Kidney capillary endothelial cell (primary cell): ENCODE data around the gene TACC2.
"Not testable (repeated sequence)": the region's sequence is repeated elsewhere in the genome, so short reads cannot be mapped to it uniquely, and the experiment has no call there.

Source experiments
- DNase-seq: peaks from one replicate; pipeline ENCODE4 v3.0.0-alpha.2; 2018; ENCODE audit warnings: low spot score

TACC2 gene, protein sequence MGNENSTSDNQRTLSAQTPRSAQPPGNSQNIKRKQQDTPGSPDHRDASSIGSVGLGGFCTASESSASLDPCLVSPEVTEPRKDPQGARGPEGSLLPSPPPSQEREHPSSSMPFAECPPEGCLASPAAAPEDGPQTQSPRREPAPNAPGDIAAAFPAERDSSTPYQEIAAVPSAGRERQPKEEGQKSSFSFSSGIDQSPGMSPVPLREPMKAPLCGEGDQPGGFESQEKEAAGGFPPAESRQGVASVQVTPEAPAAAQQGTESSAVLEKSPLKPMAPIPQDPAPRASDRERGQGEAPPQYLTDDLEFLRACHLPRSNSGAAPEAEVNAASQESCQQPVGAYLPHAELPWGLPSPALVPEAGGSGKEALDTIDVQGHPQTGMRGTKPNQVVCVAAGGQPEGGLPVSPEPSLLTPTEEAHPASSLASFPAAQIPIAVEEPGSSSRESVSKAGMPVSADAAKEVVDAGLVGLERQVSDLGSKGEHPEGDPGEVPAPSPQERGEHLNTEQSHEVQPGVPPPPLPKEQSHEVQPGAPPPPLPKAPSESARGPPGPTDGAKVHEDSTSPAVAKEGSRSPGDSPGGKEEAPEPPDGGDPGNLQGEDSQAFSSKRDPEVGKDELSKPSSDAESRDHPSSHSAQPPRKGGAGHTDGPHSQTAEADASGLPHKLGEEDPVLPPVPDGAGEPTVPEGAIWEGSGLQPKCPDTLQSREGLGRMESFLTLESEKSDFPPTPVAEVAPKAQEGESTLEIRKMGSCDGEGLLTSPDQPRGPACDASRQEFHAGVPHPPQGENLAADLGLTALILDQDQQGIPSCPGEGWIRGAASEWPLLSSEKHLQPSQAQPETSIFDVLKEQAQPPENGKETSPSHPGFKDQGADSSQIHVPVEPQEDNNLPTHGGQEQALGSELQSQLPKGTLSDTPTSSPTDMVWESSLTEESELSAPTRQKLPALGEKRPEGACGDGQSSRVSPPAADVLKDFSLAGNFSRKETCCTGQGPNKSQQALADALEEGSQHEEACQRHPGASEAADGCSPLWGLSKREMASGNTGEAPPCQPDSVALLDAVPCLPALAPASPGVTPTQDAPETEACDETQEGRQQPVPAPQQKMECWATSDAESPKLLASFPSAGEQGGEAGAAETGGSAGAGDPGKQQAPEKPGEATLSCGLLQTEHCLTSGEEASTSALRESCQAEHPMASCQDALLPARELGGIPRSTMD (N-terminal part only)

GRCh38 chr10:121988361-121989324 is at the start of gene TACC2:
Gene TACC2 (plus strand): TSS chr10:121989163. CDS start chr10:122021982, 32,819 bp downstream.
- no peak for DNase-seq

GRCh38 chr10:121941532-121941931 is 47.4 kb upstream of the TACC2 start:
- DNase-seq, result no peak

DNA sequence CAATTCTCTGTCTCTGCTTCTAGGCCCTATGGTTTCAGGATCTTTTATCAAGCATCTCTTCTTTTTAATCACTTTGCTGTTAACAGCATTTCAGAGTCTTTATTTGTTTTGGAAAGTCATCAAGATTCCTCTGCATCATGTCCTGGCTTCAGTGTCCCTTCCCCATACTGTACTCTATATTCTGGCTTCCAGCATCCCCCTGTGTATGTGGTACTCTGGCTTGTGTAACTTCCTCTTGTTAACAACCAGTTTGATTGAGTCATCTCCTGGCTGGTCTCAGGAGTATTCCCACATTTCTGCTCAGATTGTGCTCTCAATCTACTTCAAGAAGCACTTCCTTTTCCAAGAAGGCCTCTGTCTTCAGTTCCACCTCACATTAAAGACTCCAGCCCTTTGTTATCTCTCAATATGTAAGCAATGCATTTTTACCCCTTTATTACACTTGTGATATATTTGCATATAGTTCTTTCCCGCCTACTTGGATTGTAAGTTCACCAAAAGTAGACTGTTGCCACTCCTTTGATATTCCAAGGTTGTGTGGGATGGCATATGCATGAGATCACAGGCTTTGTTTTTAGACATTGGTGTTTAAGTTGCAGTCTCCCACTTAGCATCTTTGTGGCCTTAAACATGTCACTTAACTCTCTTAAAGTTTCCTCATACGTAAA is 46.1 kb upstream of the TACC2 start:
- peak; percentile 95 for DNase-seq

DNA sequence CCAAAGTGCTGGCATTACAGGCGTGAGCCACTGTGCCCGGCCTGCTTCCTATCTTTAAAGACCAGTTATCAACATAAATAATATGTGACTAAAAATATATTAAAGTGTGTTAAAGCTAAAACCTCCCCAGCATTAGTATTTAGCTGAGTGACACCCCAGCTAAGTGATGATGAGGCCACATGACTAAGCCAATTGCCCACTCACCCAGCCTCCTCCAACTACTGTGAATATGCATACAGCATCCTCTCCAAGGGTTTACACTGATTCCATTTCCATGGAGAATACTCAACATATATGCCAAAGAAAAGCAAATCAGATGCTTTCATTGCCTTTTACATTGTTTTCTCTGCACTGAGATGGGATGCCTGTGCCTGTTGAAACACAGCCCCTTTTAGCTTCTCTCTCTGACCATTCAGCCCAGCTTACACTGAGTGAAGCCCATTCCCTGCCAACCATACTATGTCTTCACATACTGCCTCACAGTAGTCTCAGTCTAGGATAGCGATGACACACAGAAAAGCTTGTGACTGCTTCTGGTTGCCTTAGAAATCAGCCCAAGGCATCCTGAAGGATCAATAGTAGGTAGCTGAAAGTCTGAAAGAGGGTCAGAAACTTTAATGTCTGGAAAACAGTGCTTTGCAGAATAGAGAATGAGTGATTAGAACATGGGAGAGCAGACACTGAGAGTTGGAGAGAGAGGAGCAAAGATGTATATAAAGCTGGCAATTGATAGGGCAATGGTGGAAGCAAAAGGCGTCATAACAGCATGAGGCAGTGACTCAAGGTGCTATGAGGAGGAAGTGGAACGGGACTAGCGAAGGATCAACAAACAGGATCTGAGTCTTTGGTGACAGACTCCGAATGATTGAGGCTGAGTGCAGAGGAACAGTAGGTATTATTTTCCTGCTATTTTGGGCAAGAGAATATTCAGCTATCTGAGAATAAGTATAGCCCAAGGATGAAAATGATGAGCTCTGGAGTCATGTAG is 41.3 kb upstream of the TACC2 start:
- peak; percentile 81 for DNase-seq

DNA sequence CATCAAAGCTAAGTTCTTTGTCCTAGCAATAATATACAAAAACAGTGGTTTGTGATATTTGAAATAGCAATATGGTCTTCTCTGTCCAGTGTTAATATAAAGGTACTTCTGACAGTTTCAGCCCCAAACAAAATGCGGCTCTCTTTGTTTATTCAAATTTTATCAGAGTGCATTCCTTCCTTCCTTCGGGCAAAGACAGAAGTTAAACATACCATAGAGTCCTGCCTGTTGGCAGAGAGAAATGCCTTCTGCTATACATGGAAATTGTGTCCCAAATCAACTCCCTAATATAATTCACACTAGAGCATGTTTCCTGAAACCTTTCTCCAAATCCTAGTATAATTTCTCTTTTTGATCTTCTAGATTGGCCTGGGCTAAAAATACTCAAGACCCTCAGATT is 39.9 kb upstream of the TACC2 start:
- DNase-seq, result no peak

- no peak for DNase-seq
Observed at GRCh38 chr10:121949451-121949850, 39.5 kb upstream of the TACC2 start.

DNA sequence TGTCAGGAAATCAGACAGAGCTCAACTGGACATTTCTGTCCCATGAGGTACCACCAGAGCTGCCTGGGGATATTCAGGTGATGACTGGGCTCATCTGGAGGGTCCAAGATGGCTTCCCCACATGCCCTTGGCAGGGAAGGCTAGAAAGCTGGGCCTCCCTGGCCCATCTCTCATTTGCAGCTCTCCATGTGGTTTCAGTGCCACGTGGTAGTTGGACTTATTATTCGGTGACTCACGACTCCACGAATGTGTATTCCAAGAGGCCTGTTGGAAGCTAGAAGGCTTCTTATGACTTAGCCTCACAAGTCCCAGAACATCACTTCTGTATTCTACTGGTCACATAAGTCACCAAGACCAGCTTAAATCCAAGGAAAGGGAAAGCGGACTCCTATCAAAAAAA is 36.7 kb upstream of the TACC2 start:
- DNase-seq, result no peak

GRCh38 chr10:121956111-121957061 is 32.6 kb upstream of the TACC2 start:
- peak; percentile 69 for DNase-seq

DNA sequence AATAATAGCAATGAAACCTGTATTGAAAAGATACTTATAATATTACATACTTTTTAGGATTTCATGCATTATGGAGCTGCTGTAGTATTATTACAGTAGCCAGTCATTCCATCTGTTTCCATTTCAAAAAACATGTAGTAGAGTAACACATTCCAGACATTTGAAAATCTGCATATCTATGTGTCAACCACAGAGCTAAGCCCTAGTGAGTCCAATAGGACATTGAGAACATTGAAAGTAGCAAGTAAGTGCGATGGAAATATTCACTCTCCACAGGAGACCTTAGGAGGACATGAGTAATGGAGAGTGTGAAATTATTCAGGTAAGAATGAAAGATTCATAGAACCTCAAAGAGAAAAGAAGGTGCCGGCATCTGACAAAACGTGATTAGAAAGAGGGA is 29.3 kb upstream of the TACC2 start:
- no peak for DNase-seq

GRCh38 chr10:121961456-121961855 is 27.5 kb upstream of the TACC2 start:
- DNase-seq, result no peak

- no peak for DNase-seq
Observed at GRCh38 chr10:121965996-121966395, 23.0 kb upstream of the TACC2 start.

GRCh38 chr10:121969086-121969485 is 19.9 kb upstream of the TACC2 start:
- DNase-seq, result not testable (repeated sequence)

DNA sequence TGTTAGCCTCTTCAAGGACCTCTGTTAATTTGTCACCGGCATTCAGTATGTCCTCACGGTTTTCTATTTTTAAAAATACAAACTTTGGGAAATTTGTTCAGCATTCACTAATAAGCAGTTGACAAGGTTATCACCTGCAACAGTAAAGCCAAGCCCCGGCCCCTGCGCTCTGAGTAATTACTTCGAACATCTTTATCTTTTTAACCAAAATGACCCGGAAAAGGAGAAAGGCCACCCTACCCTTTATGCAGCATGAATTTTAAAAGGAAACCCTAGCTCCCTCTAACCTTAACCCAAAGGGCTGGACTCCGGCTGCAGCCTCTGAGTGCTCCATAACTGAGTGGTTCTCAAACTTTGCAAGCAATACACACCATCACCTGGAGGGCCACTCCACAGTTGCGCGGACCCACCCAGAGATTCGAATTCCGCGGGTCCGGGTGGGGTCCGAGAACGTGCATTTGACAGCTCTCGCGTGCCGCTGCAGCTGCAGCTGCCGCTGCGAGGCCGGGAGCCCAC is 14.9 kb upstream of the TACC2 start:
- DNase-seq, result no peak

- DNase-seq, result peak; percentile 66
Observed at GRCh38 chr10:121974535-121975294, 14.2 kb upstream of the TACC2 start, which contains the start of gene NSMCE4A. Gene NSMCE4A (minus strand): TSS chr10:121975217. CDS start chr10:121975165, 52 bp downstream.

DNA sequence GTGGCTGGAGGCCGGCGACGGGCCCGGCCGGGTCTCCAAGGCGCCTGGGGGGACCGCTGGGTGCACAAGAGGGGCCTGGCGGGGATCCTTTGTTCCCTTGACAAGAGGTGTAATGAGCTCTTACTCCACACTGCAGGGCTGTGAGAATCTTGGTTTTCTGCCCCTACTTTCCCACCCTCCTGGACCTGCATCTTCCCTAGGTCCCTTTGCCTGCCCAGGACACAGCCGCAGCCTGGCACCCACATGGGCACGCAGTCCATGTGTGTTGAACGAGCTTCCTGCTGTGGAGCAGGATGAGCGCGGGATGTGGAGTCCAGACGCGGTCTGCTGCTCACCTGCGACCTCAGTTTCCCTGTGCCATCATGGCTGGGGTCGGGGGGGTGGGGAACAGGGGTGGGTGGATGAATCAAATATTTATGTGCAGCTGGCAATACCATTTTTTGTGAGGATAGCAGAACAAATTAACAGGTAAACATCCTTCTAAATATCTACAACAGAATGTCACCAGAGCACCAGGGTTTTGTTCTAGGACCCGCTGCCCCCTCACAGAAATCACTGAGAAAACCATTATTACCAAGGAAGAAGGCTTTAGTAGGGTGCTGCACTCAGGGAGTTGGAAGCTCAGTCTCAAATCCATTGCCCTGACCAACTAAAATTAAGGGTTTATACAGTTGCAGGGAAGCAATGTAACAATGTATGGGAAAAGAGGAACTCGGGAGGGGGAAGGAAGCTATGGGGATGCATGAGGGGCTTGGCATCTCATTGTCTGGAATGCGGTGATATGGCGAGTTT is 13.5 kb upstream of the TACC2 start:
- no peak for DNase-seq

DNA sequence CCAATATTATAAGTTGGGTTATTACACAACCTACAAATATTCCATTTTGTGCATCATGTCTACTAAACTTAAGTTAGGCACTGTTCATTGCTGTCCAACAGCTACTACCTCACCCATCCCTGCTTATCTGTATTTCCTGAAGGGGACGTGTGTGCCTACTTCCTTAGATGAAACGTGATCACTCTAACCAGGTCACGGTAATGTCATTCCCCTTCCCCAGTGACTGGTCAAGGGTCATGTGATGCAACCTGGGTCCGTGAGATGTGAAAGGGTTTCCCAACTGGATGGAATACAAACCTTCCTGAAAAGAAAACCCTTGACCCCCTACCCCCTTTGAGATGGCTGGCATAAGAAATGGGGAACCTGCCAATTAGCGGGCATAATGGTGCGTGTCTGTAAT is 12.4 kb upstream of the TACC2 start:
- no peak for DNase-seq
